GM10847 (cell line): ENCODE results near the gene PRDX5.

ENCODE experiments used
- POLR2A ChIP-seq: IDR thresholded peaks from 2 replicates; pipeline ENCODE4 v1.6.1; 2011; ENCODE audit not compliant: insufficient read length; ENCODE audit errors: extremely low read depth

Gene PRDX5

GRCh38 chr11:64285885-64286800 lies 31.8 kb upstream of the PRDX5 start:
- TF ChIP-seq POLR2A: no peak

- TF ChIP-seq POLR2A: no peak
Measured at GRCh38 chr11:64286801-64287159, 31.1 kb upstream of the PRDX5 start.

GRCh38 chr11:64287676-64288352 lies 30.1 kb upstream of the PRDX5 start:
- no peak for TF ChIP-seq POLR2A

GRCh38 chr11:64288353-64288750 lies 29.6 kb upstream of the PRDX5 start:
- TF ChIP-seq POLR2A: no peak

- no peak for TF ChIP-seq POLR2A
Measured at GRCh38 chr11:64289002-64289564, 28.8 kb upstream of the PRDX5 start.

- TF ChIP-seq POLR2A: no peak
Measured at GRCh38 chr11:64290352-64291261, 27.3 kb upstream of the PRDX5 start.

- no peak for TF ChIP-seq POLR2A
Measured at GRCh38 chr11:64291262-64291751, 26.6 kb upstream of the PRDX5 start, which contains the start of gene KCNK4. KCNK4 (plus strand) TSS chr11:64291302; CDS start chr11:64293019, 1,717 bp downstream.

GRCh38 chr11:64291752-64292459 lies 26.0 kb upstream of the PRDX5 start:
- TF ChIP-seq POLR2A: no peak

GRCh38 chr11:64292460-64293254 lies 25.3 kb upstream of the PRDX5 start:
- TF ChIP-seq POLR2A: no peak

- TF ChIP-seq POLR2A: no peak
Measured at GRCh38 chr11:64294774-64295173, 23.1 kb upstream of the PRDX5 start.

- TF ChIP-seq POLR2A: no peak
Measured at GRCh38 chr11:64295760-64296159, 22.2 kb upstream of the PRDX5 start.

GRCh38 chr11:64296236-64296635 lies 21.7 kb upstream of the PRDX5 start:
- no peak for TF ChIP-seq POLR2A

- no peak for TF ChIP-seq POLR2A
Measured at GRCh38 chr11:64296830-64297698, 20.9 kb upstream of the PRDX5 start.
